Measurements from ENCODE around the gene NRTN. TPM values are rescaled to one million over a fixed set of nuclear protein-coding genes. Genes with fewer than 3 reads are reported as not detected.

The NRTN gene
- total and polyA plus RNA-seq, 2 donors (not counting 1 experiment from before 2014, with no cell fraction given): 0.27 TPM; not detected in 1

- ChIA-PET POLR2A (no interaction called here), CTCF (no interaction called here)
- H2AFZ ChIP-seq (ENCODE audit: insufficient read depth, low read depth, low read length, poor library complexity, severe bottlenecking): no peak overlapping the region
- H3K27ac ChIP-seq (ENCODE audit: low read length in 2 of 2): no peak overlapping the region
- intact Hi-C loops (cut with micrococcal nuclease): no loop called here
- no peak overlapping the region for H3K4me3 ChIP-seq (ENCODE audit: control extremely low read depth in 1 of 5, extremely low read depth in 1 of 5, insufficient read depth in 1 of 5, low read depth in 2 of 5, low read length in 4 of 5)
- peaks cover 0 to 20% (median 3%) of the 10 kb centered on the region in 3 donors for H3K9me3 ChIP-seq (ENCODE audit: control extremely low read depth in 1 of 3, control insufficient read depth in 2 of 3, insufficient read depth in 1 of 3, low read length in 2 of 3)
- peaks cover 7% of the 10 kb centered on the region for H3K79me2 ChIP-seq (ENCODE audit: control insufficient read depth, insufficient read depth, low read length)
- no peak overlapping the region for H3K4me2 ChIP-seq (replicated peaks; ENCODE audit: low read depth, low read length, poor library complexity, severe bottlenecking)
- TF ChIP-seq EZH2 (IDR thresholded peaks at IDR 0.05; ENCODE audit: borderline replicate concordance, insufficient read depth, low read depth, low read length, poor library complexity, severe bottlenecking): no peak
- no peak for TF ChIP-seq CTCF (IDR thresholded peaks at IDR 0.05)
- Mint-ChIP-seq H3K27me3 (no peaks in the 10 kb centered on the region), H3K27ac (peak overlapping the region; percentile 26), H3K9me3 (ENCODE audit: insufficient read depth) (no peaks in the 10 kb centered on the region), H3K4me1 (peaks cover 10% of the 10 kb centered on the region), H3K4me3 (peak overlapping the region; percentile 26)
- ATAC-seq (ENCODE audit: low read depth) (no peak), DNase-seq (peak; percentile 37)
- H4K20me1 ChIP-seq (ENCODE audit: control insufficient read depth, insufficient read depth, low read length, poor library complexity, severe bottlenecking): peaks cover 28% of the 10 kb centered on the region
- H3K9ac ChIP-seq (ENCODE audit: low read length): no peak overlapping the region
- peaks cover 5 to 16% of the 10 kb centered on the region in 2 donors for H3K4me1 ChIP-seq (ENCODE audit: control insufficient read depth in 2 of 2, insufficient read depth in 2 of 2, low read length in 2 of 2)
- WGBS (ENCODE audit: insufficient coverage): 99% methylated on average over 39 of the region's 39 CpGs
- peaks cover 0 to 48% of the 10 kb centered on the region in 2 experiments for H3K36me3 ChIP-seq (replicated peaks in 1 of 2; ENCODE audit: control extremely low read depth in 1 of 2, control insufficient read depth in 1 of 2, extremely low read depth in 1 of 2, insufficient read depth in 2 of 2, low read length in 1 of 2)
- peaks cover 0 to 6% (median 0%) of the 10 kb centered on the region in 4 experiments for H3K27me3 ChIP-seq (replicated peaks in 1 of 4; ENCODE audit: control extremely low read depth in 1 of 4, control insufficient read depth in 3 of 4, insufficient read depth in 4 of 4, low read length in 3 of 4)
Observed at GRCh38 chr19:5789351-5789761, 15.5 kb upstream of the NRTN start.

GRCh38 chr19:5789886-5790558, 14.8 kb upstream of the NRTN start:
- DNase-seq (peak; percentile 34), ATAC-seq (ENCODE audit: low read depth) (no peak)
- Histone ChIP-seq H2AFZ (ENCODE audit: insufficient read depth, low read depth, low read length, poor library complexity, severe bottlenecking) (no peak overlapping the region), H4K20me1 (ENCODE audit: control insufficient read depth, insufficient read depth, low read length, poor library complexity, severe bottlenecking) (peaks cover 28% of the 10 kb centered on the region), H3K4me3 (ENCODE audit: control extremely low read depth in 1 of 5, extremely low read depth in 1 of 5, insufficient read depth in 1 of 5, low read depth in 2 of 5, low read length in 4 of 5) (peak overlapping the region; percentile 67 to 91 (median 87)), H3K4me1 (ENCODE audit: control insufficient read depth in 2 of 2, insufficient read depth in 2 of 2, low read length in 2 of 2) (peaks cover 5 to 16% of the 10 kb centered on the region in 2 donors), H3K79me2 (ENCODE audit: control insufficient read depth, insufficient read depth, low read length) (peaks cover 7% of the 10 kb centered on the region), H3K9me3 (ENCODE audit: control extremely low read depth in 1 of 3, control insufficient read depth in 2 of 3, insufficient read depth in 1 of 3, low read length in 2 of 3) (peaks cover 0 to 20% (median 3%) of the 10 kb centered on the region in 3 donors), H3K27me3 (replicated peaks in 1 of 4; ENCODE audit: control extremely low read depth in 1 of 4, control insufficient read depth in 3 of 4, insufficient read depth in 4 of 4, low read length in 3 of 4) (peaks cover 0 to 6% (median 0%) of the 10 kb centered on the region in 4 experiments), H3K4me2 (replicated peaks; ENCODE audit: low read depth, low read length, poor library complexity, severe bottlenecking) (peak overlapping the region; percentile 72), H3K36me3 (replicated peaks in 1 of 2; ENCODE audit: control extremely low read depth in 1 of 2, control insufficient read depth in 1 of 2, extremely low read depth in 1 of 2, insufficient read depth in 2 of 2, low read length in 1 of 2) (peaks cover 0 to 43% of the 10 kb centered on the region in 2 experiments), H3K9ac (ENCODE audit: low read length) (peak overlapping the region; percentile 77), H3K27ac (ENCODE audit: low read length in 2 of 2) (peak overlapping the region; percentile 97 to 98)
- TF ChIP-seq CTCF (IDR thresholded peaks at IDR 0.05): no peak
- TF ChIP-seq EZH2 (IDR thresholded peaks at IDR 0.05; ENCODE audit: borderline replicate concordance, insufficient read depth, low read depth, low read length, poor library complexity, severe bottlenecking): no peak
- peak overlapping the region; percentile 98 for H3K4me3 Mint-ChIP-seq
- H3K4me1 Mint-ChIP-seq: peaks cover 10% of the 10 kb centered on the region
- H3K27ac Mint-ChIP-seq: peak overlapping the region; percentile 100
- intact Hi-C loops (cut with micrococcal nuclease): loop anchor here (1.0 to 2.0 kb wide), 3 partner anchors 100 to 167 kb away; partner anchors contain the start of genes RPL36, SAFB, SAFB2 and VMAC
- ChIA-PET CTCF (interaction anchor here (2.5 kb wide), 1 partner anchor 14 kb away, joined by 16 read pairs; no protein-coding TSS in a partner anchor), POLR2A (interaction anchor here (1.4 kb wide), 1 partner anchor 114 kb away, joined by 3 read pairs; no protein-coding TSS in a partner anchor)
- no peaks in the 10 kb centered on the region for H3K27me3 Mint-ChIP-seq
- 85% methylated on average over 24 of the region's 26 CpGs for WGBS (ENCODE audit: insufficient coverage)
- H3K9me3 Mint-ChIP-seq (ENCODE audit: insufficient read depth): no peaks in the 10 kb centered on the region

All from B cell (primary cell).